GM10248 (cell line): ENCODE data around the gene SELENOV.

Experiments
- CTCF ChIA-PET: fragments of 300-600 bp; sonication (Branson Sonifier 250); formaldehyde crosslinking; extraction: SDS; loops from one replicate; lab custom pipeline; 2021; ENCODE audit warnings: antibody characterized with exemption; lab: Yijun Ruan, JAX
- POLR2A ChIA-PET: fragments of 350-650 bp; sonication (Branson Sonifier 250); formaldehyde crosslinking; extraction: SDS; loops from one replicate; lab custom pipeline; 2020; ENCODE audit warnings: antibody characterized with exemption; lab: Yijun Ruan, JAX
- DNase-seq: peaks from one replicate; pipeline ENCODE4 v3.0.0; 2012; ENCODE audit errors: extremely low spot score
- CTCF ChIP-seq: IDR thresholded peaks from 2 replicates; pipeline ENCODE4 v1.5.1; 2012; ENCODE audit warnings: mild to moderate bottlenecking, low read depth; ENCODE audit errors: extremely low read depth, missing control alignments, control extremely low read depth

Gene SELENOV

GRCh38 chr19:39470724-39471339 is 44.1 kb upstream of the SELENOV start:
- TF ChIP-seq CTCF = no peak
- DNase-seq = no peak
- CTCF ChIA-PET = interaction anchor here (0.9 kb wide), 1 partner anchor 10 kb away, joined by 3 read pairs; no protein-coding TSS in a partner anchor
- POLR2A ChIA-PET = no interaction called here

GRCh38 chr19:39471756-39472536 is 43.0 kb upstream of the SELENOV start:
- CTCF ChIA-PET = interaction anchor here (0.7 to 1.3 kb wide), 4 partner anchors 10 to 31 kb away, joined by 3 to 4 read pairs (median 3); no protein-coding TSS in a partner anchor
- TF ChIP-seq CTCF = no peak
- POLR2A ChIA-PET = no interaction called here
- no peak for DNase-seq

DNA sequence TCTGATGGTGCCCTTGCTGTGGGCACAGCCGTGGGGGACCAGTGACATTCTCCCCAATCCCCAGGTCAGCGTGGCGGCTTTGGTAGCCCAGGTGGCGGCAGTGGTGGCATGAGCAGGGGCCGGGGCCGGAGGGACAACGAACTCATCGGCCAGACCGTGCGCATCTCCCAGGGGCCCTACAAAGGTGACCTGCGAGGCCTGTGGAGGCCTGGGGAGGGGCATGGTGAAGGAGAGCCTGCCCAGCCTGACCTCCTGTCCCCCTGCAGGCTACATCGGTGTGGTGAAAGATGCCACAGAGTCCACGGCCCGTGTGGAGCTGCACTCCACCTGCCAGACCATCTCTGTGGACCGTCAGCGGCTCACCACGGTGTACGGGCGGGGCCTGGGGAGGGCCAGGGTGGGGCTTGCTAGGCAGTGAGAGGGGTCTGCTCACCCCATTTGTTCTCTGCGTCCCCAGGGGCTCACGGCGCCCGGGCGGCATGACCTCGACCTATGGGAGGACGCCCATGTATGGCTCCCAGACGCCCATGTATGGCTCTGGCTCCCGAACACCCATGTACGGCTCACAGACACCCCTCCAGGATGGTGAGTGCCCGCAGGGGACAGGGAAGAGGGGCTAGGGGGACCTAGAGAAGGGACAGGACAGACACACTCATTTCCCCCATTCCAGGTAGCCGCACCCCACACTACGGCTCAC is 42.0 kb upstream of the SELENOV start:
- no peak for TF ChIP-seq CTCF
- ChIA-PET CTCF (interaction anchor here (1.3 to 3.8 kb wide), 4 partner anchors 9 to 32 kb away, joined by 4 to 37 read pairs (median 14); no protein-coding TSS in a partner anchor), POLR2A (no interaction called here)
- DNase-seq = no peak

GRCh38 chr19:39473443-39473960 is 41.4 kb upstream of the SELENOV start:
- DNase-seq = no peak
- TF ChIP-seq CTCF = no peak
- CTCF ChIA-PET = interaction anchor here (0.6 to 3.8 kb wide), 13 partner anchors 10 to 227 kb away, joined by 3 to 38 read pairs (median 5); partner anchors contain the start of genes EID2B and RPS16
- POLR2A ChIA-PET = no interaction called here

GRCh38 chr19:39474139-39474620 is 40.8 kb upstream of the SELENOV start:
- peak; percentile 72 for DNase-seq
- ChIA-PET CTCF (interaction anchor here (0.6 to 3.8 kb wide), 25 partner anchors 10 to 781 kb away, joined by 3 to 38 read pairs (median 4); partner anchors contain the start of genes EID2B, RPS16 and SUPT5H), POLR2A (no interaction called here)
- TF ChIP-seq CTCF = peak; percentile 66
